HG02870 (cell line): ENCODE results near the gene CDR2L.
A peak's percentile ranks its signal among the peaks of the same experiment; 100 is the strongest.

Experiments used
- ATAC-seq: cut with Tn5 transposase; IDR thresholded peaks from one replicate; pipeline ENCODE4 v1.9.1; 2021; ENCODE audit warnings: mild to moderate bottlenecking, moderate library complexity; ENCODE audit not compliant: unreplicated experiment

CDR2L gene

DNA sequence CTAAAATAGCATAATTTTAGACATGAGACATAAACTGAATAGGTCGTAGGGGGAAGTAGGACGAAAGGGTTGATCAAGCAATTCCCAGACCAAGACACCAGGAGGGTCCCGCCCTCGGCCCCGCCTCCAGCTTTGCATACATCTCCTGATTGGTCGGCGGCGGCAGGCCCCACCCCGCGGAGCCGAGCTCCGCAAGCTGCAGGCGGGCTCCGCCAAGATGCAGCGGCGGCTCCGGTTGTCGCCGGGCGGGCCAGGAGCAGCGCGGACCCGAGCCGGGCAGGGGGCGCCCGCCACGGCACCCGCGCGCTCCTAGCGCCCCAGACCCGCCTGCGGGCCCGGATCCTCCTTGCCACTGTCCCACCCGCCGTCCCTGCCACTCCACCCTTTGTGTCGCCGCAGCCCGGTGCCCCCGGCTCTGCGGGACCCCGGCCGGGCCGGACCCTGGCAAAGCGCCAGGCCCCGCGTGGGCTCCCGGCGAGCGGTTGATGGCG is at the start of gene CDR2L:
TSS of gene CDR2L (plus strand) at position 215 of the 491 bp plus-strand sequence. CDS start 412 bp downstream, outside the sequence.
- peak; percentile 91 for ATAC-seq

DNA sequence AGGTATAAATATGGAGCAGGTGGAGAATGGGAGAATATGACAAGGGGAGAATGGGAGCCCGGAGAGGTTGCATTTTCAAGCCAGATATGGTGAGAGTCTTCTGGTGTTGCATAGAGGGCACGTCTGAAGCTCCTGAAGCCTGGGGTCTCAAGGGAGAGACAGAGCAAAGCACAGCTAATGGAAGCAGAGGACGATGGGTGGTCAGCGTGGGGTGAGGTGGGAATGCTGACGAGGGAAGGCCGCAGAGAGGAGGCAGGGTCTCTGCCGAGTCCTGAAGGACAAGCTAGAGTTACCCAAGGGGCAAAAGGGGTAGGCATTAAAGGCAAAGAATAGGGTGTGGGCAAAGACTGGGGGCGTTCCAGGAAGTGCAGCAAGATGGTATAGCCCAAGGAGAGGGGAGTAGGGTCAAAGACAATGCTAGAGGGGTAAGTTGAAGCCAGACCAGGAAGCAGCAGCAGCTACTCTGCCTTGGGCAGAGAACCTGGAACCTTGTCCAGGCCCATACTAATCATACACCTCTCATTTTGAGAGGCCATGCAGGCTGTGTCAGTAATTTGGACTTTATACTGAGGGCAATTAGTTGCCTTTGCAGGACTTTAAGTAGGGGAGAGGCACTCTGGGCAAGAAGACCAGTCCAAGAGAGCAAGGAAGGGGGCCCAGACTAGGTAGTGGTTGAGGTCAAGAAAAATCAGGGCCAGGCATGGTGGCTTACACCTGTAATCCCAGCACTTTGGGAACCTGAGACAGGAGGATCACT is 49.1 kb upstream of the CDR2L start:
- ATAC-seq: no peak

DNA sequence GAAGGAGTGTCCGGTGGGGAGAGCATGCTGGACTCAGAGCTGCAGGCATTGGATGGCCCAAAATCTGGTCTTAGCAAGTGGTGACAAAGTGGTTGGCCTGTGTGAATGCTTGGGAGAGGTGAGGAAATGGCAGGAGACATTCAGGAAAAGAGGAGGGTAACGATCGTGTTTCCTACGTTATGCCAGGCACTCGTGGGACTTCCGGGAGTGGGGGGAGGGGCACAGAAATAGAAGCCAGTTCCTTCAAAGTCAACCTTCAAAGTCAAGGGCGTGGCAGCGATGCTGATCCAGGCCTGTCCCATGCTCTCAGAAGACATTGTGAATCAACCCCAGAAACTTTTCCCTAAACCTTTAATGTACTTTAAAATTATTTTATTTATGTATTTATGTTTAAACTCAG is 47.9 kb upstream of the CDR2L start:
- ATAC-seq: no peak

DNA sequence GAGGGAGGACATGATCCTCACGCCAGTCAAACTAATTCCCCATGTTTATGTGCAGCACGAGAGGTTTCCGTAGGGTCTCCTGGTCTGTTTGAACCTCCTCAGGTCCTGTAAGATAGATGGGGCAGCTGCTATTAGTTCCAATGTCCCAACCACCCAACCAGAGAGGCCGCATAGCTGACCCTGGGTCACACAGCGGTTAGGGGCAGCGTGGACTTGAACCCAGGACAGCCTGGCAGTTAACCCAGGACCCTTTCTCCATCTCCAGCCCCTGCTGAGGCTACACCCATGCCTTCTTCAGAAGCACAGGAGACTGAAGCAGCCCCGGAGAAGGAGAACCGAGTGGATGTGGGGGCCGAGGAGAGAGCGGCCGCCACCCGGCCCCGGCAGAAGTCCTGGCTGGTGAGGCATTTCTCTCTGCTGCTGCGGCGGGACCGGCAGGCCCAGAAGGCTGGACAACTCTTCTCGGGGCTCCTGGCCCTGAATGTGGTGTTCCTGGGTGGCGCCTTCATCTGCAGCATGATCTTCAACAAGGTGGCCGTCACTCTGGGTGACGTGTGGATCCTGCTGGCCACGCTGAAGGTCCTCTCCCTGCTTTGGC is 46.2 kb upstream of the CDR2L start:
- ATAC-seq: no peak

DNA sequence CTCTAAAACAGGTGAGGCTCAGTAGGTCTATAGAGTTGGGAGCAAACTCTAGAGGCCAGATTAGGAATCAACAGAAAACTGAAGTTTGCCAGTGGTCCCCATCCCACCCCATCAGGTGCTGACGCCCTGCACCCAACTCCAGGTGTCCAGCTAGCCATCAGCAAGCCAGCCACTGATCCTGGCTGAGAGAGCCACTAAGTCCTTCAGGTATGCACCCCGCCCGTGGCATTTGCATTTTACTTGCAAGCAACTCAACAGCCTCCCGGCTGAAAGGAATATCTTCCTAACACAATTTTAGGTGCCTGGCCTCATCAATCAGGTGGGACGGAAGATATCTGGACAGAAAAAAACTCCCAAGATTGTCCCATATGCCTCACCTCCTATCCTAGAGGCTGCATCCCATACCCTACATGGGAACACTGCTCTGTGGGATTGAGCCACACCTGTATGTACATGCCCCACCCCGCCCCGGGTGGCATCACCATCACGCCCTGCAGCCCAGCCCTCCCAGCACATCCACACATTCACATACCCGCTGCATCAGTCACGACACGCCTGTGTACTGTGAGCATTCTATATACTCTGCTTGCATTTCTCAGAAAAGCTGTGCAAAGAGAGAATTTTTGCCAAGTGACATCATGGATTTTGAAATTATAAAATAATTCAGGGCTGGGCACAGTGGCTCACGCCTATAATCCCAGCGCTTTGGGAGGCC is 43.5 kb upstream of the CDR2L start:
- ATAC-seq: no peak

DNA sequence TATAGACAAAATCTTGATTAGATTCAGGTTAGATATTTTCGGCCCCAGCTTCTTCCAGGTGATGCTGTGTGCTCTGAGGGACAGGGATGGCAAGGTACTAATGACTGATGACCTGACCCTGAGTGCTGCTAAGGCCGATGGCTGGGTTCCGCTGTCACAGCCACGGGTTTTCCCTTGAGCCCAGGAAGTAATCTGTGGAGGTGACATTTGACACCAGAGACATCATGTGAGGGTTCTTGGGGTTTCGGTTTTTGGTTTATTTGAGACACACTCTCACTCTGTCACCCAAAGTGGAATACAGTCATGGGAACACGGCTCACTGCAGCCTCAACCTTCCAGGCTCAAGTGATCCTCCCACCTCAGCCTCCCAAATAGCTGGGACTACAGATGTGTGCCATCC is 41.9 kb upstream of the CDR2L start:
- peak; percentile 68 for ATAC-seq

DNA sequence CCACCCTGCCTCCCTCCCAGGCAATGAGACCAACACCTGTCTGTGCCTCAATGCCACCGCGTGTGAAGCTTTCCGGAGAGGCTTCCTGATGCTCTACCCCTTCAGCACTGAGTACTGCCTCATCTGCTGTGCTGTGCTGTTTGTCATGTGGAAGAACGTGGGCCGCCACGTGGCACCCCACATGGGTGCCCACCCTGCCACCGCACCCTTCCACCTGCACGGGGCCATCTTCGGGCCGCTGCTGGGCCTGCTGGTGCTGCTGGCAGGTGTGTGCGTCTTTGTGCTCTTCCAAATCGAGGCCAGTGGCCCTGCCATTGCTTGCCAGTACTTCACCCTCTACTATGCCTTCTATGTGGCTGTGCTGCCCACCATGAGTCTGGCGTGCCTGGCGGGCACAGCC is 40.8 kb upstream of the CDR2L start:
- ATAC-seq: no peak

DNA sequence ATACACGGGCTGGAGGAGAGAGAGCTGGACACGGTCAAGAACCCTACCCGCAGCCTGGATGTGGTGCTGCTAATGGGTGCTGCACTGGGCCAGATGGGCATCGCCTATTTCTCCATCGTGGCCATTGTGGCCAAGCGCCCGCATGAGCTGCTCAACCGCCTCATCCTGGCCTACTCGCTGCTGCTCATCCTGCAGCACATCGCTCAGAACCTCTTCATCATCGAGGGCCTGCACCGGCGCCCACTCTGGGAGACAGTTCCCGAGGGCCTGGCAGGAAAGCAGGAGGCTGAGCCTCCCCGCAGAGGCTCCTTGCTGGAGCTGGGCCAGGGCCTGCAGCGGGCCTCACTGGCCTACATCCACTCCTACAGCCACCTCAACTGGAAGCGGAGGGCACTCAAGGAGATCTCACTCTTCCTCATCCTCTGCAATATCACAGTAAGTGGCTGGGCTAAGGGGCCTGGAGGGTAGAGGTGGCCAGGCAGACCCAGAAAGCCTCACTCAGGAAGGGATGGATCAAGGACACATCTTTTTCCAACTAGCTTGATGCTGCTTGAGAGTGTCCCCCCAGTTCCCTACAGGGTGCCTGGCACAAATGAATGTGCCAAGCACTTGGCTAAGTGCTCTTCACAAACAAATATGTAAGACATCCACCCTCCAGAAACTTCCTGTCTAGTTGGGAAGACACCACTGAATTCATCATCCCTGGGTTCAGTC is 40.2 kb upstream of the CDR2L start:
- no peak for ATAC-seq

DNA sequence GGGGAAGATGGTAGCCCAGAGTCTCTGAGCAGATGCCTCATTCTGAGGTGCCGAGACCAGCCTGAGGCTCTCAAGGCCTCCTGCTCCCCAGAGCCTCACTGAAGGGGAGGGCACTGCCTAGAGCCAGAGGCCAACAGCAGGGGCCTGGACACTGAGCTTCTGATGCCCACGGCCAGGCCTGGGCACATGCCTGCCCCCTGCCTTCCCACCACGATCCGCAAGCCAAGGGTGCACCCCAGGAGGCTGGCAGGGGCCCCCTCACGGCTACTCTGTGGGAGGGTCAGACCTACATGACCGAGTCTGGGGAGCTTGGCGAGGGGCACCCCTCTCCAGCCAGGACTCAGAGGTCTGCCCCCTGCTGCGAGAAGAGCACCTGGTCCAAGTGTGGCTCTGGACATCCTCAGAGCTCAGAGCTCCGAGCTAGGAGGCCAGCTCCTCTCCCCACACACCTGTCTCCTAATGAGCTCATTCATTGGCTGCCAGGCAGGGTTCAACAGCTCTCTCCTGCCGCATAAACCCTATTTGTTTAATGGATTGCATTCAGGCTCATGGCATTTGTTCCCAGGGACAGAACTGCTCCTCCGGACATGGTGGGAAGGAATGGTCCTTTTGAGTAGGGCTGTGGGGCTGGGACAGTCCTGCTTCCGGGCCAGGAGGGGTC is 37.8 kb upstream of the CDR2L start:
- ATAC-seq: no peak

DNA sequence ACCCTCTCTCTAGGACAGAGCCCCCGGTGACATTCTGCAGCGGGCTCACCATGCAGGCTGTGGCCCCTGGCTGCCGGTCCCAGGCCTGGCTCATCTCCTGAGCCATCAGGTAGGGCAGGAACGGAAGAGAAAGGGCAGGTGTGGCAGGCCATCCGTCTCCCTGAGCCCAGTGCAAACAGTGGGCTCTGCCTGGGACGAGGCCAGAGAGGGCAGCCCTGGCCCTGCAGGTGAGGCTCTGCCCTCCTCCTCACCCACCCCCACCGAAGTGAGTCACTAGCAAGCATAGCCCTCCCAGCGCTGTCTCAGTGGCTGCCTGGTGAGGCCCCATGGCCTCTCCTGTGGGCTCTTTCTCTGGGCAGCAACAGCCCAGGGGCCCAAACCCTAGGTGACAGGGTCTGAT is 37.2 kb upstream of the CDR2L start:
- no peak for ATAC-seq

DNA sequence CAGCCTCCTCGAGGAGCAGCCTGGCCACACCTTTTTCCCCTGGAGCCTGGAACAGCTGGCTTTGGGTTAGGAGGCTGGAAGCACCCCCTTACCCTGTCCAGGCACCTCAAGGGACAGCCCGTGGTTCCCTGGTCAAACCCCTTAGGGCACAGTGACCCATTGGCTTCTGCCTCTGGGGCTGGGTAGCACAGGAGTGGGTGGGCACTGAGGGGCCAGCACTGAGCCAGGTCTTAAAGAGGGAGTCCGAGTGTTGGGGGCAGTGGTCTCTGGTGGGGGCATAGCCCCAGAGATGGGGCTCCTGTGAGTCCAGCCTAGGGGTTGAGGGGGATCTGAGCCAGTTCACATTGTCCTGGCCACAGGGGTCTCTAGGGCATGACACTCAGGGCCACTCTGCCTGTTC is 36.4 kb upstream of the CDR2L start:
- no peak for ATAC-seq

DNA sequence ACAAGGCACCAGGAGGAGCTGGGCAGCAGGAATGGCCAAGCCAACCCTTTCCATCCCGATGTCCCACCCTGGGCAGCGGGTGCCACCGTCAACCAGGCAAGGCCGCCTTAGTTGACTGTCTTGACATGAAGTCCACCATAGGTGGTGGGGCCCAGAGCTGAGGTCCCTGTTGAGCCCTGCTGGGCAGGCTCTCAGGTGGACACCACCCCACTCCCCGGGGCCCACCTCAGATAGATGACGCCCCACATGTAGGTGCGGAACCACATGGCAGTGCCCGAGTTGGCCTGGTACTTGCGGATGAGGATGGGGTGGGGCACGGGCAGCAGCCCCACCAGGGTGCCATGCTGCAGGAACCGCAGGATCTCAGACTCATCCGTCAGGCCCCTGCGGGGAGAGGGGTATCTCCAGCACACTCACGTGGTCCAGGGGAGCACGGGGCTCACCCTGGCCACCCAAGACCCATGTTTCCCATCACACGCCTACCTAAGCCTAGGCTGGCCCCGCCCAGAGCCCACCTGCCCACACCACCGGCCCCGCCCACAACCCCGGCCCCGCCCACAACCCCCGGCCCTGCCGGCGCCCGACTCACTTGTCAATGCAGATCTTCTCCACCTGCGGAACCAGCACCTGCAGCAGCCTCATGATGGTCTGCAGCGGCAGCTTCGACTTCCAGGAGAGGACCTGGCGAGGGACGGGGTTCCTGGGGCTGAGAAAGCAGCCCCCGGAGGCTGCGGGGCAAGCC is 35.6 kb upstream of the CDR2L start:
- no peak for ATAC-seq

DNA sequence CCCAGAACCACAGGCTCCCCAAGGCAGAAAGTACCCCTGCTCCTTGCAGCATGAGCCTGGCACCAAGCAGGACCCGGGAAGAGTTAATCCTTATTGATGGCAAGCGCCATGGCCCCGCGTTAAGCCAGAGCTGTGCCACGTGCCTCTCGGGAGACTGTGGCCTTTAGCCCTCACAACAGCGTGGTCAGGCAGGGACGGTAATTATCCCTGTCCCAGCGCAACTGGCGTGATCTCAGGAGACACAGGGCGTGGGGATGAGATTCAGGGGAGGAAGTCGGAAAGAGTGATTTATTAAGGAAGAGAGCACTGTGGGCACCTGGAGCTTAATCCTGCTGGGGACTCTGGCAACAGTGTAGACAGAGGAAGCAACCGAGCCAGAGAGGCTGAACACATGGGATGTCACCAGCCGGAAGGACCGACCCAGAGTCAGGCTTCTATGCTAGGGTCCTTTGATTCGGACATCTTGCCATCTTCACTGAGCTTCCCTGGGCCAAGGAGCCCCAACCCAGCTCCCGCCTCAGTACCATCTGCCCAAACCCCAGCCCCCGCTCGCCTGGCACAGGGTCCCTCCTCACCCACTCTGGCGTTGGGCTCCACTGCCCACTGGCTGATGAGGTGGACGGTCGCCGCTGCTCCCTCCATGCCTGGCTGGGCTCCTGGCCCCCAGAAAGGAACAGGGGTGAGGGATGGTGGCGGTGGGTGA is 34.9 kb upstream of the CDR2L start:
- ATAC-seq: no peak

DNA sequence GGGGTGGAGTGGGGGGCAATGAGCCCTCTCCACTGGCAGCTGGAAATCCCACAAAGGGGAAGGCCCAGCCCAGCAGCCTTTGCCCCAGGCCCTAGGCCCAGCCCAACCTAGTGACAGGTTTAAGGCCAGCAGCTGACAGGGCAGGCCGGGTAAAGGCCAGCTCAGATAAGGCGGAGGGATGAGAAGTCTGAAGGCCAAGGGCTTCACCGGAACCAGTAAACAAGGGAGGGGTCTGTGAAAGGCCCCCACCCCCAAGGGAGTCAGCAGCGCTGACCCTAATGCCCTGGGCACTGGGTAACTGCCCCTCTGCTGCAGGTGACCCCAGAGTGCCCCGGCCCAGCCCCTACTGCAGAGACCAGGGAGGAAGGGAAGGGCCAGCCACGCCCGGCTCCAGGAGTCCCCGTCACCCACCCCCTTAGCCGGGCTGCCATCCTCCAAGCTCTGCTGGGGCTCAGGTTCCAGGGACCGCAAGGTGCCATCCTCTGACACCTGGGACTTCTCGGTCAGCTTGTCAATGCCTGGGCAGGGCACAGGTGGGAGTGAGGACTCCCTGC is 34.2 kb upstream of the CDR2L start:
- ATAC-seq: no peak

DNA sequence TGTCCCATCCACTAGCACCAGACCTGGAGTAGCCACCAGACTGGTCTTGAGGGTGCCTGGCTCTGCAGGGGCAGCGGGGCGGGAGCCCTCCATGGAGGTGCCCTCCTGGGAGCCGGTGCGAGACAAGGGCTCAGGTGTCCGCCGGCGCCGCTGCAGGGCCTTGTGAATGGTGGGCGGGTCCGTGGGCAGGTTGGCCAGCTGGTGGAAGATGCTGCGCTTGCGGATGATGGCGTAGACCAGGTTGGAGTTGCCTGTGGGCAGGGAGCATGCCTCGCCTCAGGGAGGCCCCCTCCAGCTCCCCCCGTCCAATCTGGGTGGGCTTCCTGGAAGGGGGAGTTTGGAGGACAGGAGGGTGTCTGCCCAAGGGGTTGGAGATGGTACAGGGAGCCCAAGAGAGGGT is 33.3 kb upstream of the CDR2L start:
- no peak for ATAC-seq

DNA sequence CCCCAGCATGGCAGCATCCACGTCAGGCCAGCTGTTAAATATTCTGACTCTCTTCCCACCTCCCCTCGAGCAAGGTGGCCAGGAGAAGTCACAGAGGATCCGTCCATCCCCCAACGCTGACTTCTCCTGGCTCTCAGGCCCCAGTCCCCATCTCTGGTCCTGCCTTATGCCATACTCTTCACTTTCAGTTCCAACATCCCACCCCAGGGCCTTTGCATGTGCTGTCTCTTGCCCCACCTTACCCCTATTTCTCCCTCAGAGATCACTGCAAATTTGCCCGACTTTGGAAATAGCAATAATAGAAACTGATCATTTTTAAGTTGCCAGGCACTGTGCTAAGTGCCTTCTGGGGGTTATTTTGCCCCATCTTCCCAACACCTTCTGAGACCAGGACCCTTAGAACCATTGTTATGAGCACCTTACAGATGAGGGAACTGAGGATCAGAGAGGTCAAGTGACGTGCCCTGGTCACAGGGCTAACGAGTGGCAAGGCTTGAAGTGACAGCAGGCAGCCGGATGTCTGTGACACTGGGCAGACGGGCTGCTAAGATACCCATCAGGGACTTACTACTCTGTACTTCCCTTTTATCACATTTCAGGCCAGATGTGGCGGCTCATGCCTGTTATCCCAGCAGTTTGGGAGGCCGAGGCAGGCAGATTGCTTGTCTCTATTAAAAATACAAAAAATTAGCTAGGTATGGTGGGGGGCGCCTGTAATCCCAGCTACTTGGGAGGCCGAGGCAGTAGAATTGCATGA is 32.6 kb upstream of the CDR2L start:
- no peak for ATAC-seq

DNA sequence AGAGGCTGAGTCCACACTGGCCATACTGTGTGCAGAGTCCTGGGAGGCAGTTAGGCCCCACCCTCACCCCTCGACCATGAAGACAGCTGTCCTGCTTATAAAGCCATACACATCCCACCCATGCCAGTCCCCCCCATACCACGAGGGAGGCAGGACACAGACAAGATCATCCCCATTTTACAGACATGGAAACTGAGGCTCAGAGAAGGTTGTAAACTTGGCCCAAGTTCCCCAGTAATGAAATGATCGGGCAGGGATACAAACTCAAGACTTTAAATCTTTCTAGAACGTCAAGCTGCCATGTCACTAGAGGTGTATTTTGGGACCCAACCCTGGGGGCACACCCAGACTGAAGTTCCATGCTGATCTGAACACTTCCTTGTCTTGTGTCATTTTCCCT is 31.3 kb upstream of the CDR2L start:
- ATAC-seq: no peak

DNA sequence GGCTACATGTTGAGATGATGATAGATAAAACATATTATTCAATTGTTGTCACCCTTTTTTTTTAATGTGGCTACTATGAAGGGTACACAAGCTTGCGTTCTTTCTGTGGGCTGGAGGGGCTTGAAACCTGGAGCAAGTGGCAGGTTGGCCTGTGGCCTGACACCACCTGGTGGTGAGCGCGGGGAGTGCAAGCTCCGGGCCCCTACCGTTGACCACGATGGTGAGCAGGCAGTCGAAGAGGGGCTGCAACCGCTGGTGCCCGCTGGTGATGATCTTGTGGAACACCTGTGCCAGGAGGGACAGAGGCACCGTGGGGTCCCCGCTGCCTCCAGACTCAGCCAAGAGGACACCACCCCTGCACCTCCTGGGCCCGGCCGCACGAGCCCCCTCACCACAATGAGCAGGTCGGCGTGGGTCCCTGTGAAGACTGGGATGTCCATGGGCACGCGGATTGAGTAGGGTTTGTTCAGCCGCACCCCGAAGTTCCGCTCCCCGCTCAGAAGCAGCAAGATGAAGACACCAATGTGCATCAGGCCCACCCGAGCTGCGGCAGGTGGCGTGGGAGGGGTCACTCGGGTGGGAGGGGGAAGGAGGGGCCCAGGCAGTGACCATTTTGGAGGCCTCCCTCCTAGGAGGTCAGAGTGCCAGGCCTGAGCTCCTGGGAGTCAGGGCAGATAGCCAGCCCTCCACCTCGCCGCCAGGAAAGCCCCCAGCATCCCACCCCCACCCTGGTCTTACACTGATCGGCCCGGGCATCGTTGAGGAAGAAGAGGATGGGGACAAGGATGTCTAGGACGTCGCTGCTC is 29.3 kb upstream of the CDR2L start:
- no peak for ATAC-seq
